GM15510 (cell line): ENCODE data around the gene PTGIR.

Source experiments
- POLR2A ChIP-seq: IDR thresholded peaks from 3 replicates; pipeline ENCODE4 v1.6.1; 2011; ENCODE audit warnings: borderline replicate concordance; ENCODE audit not compliant: insufficient read length; ENCODE audit errors: extremely low read depth

The PTGIR gene

DNA sequence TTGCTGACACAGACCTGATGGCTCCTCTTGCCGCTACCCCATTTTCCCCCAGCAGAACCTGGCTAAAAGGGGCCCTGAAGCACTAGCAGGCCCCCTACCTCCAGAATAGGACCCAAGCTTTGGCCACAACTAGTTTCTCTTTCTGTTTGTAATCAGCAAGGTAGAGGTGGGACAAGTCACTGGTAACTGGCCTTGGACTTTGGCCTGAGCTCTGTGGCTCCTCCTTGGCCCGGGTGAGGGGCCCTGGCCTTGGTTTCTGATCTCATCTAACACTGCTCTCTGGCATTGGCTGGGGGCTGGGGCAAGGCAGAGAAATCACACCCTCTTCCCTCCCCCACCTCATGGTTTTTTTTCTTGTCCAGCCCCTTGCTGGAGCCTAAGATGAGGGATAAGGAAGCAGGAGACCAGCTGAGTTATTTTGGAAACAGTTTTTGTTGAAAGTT lies 21.7 kb downstream of the PTGIR start:
- TF ChIP-seq POLR2A = no peak

DNA sequence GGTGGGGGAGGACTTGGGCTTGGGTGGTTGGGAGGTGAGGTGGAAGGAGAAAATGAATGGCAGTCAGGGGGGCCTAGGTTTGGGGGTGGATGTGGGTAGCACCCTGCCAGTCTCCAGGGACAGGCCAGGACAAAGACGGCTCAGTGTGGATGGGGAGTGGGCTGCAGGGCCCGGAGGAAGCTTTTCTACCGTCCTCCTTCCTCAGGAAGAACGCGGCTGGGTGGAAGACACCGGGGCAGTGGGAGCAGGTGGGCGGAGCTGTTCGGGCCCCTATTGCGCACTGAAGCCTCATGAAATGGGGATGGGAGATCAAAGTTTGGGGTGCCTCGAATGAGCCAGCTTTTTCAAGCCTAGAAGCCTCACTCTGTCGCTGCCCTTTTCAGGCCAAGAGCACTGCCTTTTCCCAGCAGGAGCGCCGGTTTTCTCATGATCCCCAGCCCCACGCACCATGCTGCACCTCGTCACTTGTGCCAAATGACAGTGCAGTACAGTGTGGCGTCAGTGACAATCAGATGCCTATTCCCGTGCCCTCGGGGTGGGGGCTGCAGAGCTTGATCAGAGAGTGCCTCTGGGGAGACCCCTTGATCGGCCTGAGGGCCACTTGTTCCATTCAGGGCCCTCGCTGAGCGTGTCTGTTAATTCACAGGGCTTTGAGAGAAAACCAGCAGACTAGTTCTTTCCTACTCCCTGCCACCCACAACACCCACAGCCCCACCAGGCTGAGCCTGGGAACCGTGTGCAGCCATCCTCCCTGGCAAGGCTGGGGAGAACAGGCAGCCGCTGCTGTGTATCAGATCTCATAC lies 22.3 kb downstream of the PTGIR start:
- no peak for TF ChIP-seq POLR2A

DNA sequence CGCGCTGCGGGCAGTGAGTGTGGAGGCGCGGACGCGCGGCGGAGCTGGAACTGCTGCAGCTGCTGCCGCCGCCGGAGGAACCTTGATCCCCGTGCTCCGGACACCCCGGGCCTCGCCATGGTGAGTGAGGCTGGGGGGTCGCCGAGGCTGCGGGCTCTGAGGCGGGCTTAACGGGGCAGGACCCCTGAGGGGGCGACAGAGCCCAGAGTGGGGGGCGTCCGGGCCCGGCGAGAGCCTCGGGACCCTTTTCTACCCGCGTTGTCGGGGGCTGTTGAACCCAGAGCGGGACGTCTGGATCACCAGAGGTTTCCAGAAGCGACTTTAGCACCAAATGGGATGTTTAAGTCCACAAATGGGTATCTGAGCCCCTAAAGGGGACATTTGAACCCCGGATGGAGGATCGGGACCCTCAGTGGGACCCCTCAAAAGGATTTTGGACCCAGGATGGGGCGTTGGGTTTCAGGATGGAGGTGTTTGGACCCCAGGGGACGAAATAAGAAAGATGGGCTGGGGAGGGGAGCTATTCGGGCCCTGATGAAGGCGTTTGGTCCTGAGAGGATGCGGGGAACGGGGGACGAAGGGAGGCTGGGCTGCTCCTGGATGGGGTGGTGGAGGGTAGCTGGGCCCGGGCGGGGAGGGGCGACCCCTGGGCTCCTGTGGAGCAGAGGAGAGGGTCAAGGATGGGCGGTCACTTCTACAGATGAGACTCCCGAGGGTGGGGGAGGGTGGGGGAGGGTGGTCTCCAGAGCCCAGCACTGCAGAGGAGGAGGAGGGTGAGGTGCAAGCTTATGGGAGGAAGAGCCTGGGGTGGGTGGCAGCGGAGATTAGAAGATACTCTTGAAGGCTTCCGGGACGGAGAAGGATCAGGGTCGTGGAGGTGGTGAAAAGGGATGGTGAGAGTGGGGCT lies 23.3 kb downstream of the PTGIR start, which contains the start of gene CALM3:
Gene CALM3 (plus strand): TSS at position 13 of the 907 bp plus-strand sequence. CDS start 105 bp downstream, at position 118.
- TF ChIP-seq POLR2A = peak; percentile 87

GRCh38 chr19:46600384-46601317 lies 24.2 kb downstream of the PTGIR start:
- TF ChIP-seq POLR2A = peak; percentile 76

- TF ChIP-seq POLR2A = no peak
These were observed 25.0 kb downstream of the PTGIR start for GRCh38 chr19:46599716-46600373.

GRCh38 chr19:46598372-46598917 lies 26.4 kb downstream of the PTGIR start:
- TF ChIP-seq POLR2A = no peak

- no peak for TF ChIP-seq POLR2A
These were observed 28.9 kb downstream of the PTGIR start for GRCh38 chr19:46596008-46596407.

GRCh38 chr19:46591870-46592269 lies 33.0 kb downstream of the PTGIR start:
- no peak for TF ChIP-seq POLR2A

GRCh38 chr19:46591254-46591653 lies 33.6 kb downstream of the PTGIR start:
- TF ChIP-seq POLR2A = no peak

GRCh38 chr19:46587861-46588260 lies 37.0 kb downstream of the PTGIR start:
- no peak for TF ChIP-seq POLR2A

DNA sequence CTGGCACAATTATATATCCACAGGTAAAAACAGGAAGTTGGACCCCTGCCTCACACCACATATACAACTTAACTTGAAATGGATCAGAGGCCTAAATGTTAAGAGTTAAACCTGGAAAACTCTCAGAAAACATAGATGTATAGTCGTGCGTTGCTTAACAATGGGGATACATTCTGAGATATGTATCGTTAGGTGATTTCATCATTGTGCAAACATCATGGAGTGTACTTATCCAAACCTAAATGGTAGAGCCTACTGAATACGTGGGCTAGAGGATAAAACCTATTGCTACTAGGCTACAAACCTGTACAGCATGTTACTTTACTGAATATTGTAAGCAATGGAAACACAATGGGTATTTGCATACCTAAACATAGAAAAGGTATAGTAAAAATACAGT lies 38.6 kb downstream of the PTGIR start:
- TF ChIP-seq POLR2A = no peak

- TF ChIP-seq POLR2A = no peak
These were observed 39.4 kb downstream of the PTGIR start for GRCh38 chr19:46585539-46585938.

DNA sequence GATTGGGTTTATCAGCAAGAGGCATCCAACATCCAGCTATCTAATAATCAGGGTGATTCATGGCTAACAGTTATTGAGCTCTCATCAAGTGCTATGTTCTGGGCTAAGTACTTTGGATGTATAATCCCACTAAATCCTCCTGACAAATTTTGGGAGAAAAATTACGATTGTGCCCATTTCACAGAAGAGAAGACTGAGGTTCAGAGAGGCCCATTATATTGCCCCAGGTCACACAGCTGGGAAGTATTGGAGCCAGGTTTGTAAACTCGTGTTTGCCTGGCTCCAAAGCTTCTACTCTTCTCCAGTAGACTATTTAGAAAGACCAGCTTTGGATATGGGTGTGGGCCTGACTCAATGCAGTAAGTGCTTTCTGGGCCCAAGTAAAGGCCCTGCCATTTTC lies 44.6 kb downstream of the PTGIR start:
- TF ChIP-seq POLR2A = no peak
